Activated CD8-positive, alpha-beta memory T cell treated with anti-CD3 and anti-CD28 coated beads, Interleukin-2, amount 10 ng/mL, durations not matched to agents 7 days and 5 days (primary cell): ENCODE measurements around the gene NFIC. TPM values are rescaled to one million over a fixed set of nuclear protein-coding genes. Genes with fewer than 3 reads are reported as not detected.
"Not testable (repeated sequence)": the region's sequence is repeated elsewhere in the genome, so short reads cannot be mapped to it uniquely, and the experiment has no call there.

Experiments used
- ATAC-seq: fragments of 150-1000 bp; cut with Tn5 transposase; one replicate; pipeline ENCODE4 v1.10.0; 2021; ENCODE audit warnings: moderate library complexity
- CTCF ChIA-PET: fragments of 350-600 bp; sonication (Branson Sonifier 250); formaldehyde crosslinking; loops from one replicate; lab custom pipeline; 2021; ENCODE audit warnings: antibody characterized with exemption; lab: Charles Lee
- DNase-seq: peaks from one replicate; pipeline ENCODE4 v3.0.0-alpha.2; 2020
- H3K27ac Mint-ChIP-seq: one replicate; pipeline ENCODE4 v1.8.0; 2021; ENCODE audit warnings: mild to moderate bottlenecking, mixed read lengths
- H3K27me3 Mint-ChIP-seq: one replicate; pipeline ENCODE4 v1.8.0; 2021; ENCODE audit warnings: mixed read lengths
- H3K36me3 Mint-ChIP-seq: one replicate; pipeline ENCODE4 v1.8.0; 2021; ENCODE audit warnings: mild to moderate bottlenecking, mixed read lengths
- H3K4me1 Mint-ChIP-seq: one replicate; pipeline ENCODE4 v1.8.0; 2021; ENCODE audit warnings: mixed read lengths
- H3K4me3 Mint-ChIP-seq: one replicate; pipeline ENCODE4 v1.8.0; 2021; ENCODE audit warnings: mild to moderate bottlenecking, moderate library complexity, mixed read lengths
- H3K9me3 Mint-ChIP-seq: one replicate; pipeline ENCODE4 v1.8.0; 2022; ENCODE audit warnings: low read depth, mixed read lengths
- total RNA-seq, 2 experiments: library from RNA; stranded (reverse); gene quantifications; one replicate each; pipeline ENCODE4 v1.2.3, GENCODE V29; 2021

The NFIC gene
- total RNA-seq, 2 experiments from 2014 or later = 14.0 to 15.1 TPM

DNA sequence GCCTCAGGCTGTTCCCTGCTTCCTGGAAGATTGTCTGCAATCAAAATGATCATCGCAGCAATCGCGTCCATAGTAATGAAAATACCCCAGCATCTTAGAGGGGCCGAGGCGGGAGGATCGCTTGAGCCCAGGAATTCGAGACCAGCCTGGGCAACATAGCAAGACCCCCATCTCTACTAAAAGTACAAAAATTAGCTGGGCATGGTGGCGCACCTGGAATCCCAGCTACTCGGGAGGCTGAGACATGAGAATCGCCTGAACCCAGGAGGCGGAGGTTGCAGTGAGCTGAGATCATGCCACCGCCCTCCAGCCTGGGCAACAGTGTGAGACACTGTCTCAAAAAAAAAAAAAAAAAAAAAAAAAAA, 9.7 kb downstream of the NFIC start:
- not testable (repeated sequence) for H3K4me1 Mint-ChIP-seq, H3K4me3 Mint-ChIP-seq, H3K27ac Mint-ChIP-seq, H3K9me3 Mint-ChIP-seq, H3K27me3 Mint-ChIP-seq, ATAC-seq, H3K36me3 Mint-ChIP-seq, DNase-seq
- CTCF ChIA-PET = interaction anchor here (0.7 kb wide), 1 partner anchor 699 kb away, joined by 3 read pairs; no protein-coding TSS in a partner anchor

DNA sequence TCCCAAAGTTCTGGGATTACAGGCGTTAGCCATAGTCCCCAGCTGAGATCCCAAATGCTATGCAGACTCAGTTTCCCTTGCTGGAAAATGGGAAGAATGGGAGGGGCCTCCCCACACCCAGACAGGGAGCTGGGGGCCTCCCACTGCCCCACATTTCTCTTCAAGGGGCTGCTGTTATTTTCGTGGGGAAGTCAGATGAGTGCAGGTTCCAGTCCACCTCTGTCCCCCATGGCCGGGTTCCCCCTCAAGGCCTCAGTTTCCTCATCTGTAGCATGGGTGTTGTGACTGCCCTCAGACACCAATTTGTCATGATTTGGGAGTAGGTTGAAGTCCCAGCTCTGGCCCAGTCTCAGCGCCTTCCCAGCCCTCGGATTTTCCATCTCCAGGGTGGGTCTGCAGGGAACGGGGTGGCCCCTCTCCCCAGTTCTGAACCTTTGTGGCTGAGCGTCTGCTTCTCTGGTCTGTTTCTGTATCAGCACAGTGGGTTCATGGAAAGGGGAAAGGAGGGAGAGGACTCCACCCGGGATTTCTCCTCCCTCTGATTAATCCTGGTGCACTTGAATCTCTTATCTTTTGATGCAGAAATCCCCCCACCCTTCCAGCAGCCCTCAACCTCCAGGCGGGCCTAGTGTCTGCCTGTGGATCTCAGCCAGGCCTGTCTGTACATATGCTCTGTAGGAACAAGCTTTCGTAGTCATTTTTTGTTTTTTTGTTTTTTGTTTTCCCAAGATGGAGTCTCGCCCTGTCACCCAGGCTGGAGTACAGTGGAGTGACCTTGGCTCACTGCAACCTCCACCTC, 12.2 kb downstream of the NFIC start:
- Mint-ChIP-seq H3K36me3 (no peaks in the 10 kb centered on the region), H3K27me3 (no peaks in the 10 kb centered on the region), H3K27ac (no peak overlapping the region), H3K4me3 (no peak overlapping the region), H3K4me1 (no peaks in the 10 kb centered on the region), H3K9me3 (no peaks in the 10 kb centered on the region)
- DNase-seq (no peak), ATAC-seq (no peak)
- CTCF ChIA-PET = no interaction called here

DNA sequence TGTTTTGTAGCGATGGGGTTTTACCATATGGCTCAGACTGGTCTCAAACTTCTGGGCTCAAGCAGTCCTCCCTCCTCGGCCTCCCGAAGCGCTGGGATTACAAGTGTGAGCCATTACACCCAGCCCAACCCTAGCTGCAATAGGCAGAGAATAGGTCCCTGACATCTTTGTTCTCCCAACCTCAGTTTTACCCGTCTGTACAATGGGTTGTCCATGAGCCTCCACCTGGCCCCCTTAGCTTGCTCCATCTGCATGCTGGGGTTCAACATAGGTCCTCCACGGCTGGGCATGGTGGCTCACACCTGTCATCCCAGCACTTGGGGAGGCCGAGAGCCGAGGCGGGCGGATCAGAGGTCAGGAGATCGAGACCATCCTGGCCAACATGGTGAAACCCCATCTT, 14.4 kb downstream of the NFIC start:
- ATAC-seq (no peak), DNase-seq (no peak)
- H3K27ac Mint-ChIP-seq = no peak overlapping the region
- no peaks in the 10 kb centered on the region for H3K4me1 Mint-ChIP-seq
- CTCF ChIA-PET = interaction anchor here (0.7 to 0.9 kb wide), 2 partner anchors 49 to 1429 kb away, joined by 3 to 8 read pairs; no protein-coding TSS in a partner anchor
- H3K9me3 Mint-ChIP-seq = no peaks in the 10 kb centered on the region
- H3K36me3 Mint-ChIP-seq = no peaks in the 10 kb centered on the region
- no peak overlapping the region for H3K4me3 Mint-ChIP-seq
- H3K27me3 Mint-ChIP-seq = no peaks in the 10 kb centered on the region

DNA sequence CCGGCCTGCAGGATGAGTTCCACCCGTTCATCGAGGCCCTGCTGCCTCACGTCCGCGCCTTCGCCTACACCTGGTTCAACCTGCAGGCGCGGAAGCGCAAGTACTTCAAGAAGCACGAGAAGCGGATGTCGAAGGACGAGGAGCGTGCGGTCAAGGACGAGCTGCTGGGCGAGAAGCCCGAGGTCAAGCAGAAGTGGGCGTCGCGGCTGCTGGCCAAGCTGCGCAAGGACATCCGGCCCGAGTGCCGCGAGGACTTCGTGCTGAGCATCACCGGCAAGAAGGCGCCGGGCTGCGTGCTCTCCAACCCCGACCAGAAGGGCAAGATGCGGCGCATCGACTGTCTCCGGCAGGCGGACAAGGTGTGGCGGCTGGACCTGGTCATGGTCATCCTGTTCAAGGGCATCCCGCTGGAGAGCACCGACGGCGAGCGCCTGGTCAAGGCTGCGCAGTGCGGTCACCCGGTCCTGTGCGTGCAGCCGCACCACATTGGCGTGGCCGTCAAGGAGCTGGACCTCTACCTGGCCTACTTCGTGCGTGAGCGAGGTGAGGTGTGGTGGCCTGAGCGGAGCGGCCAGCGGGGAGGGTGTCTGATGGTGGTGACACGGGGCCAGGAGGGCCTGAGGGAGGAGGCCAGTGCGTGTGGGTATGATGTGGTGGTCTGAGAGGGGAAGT, 15.5 kb downstream of the NFIC start:
- no peaks in the 10 kb centered on the region for H3K9me3 Mint-ChIP-seq
- no peak for ATAC-seq
- DNase-seq = no peak
- H3K27me3 Mint-ChIP-seq = no peaks in the 10 kb centered on the region
- CTCF ChIA-PET = no interaction called here
- no peak overlapping the region for H3K27ac Mint-ChIP-seq
- H3K4me3 Mint-ChIP-seq = no peak overlapping the region
- no peaks in the 10 kb centered on the region for H3K36me3 Mint-ChIP-seq
- H3K4me1 Mint-ChIP-seq = no peaks in the 10 kb centered on the region

DNA sequence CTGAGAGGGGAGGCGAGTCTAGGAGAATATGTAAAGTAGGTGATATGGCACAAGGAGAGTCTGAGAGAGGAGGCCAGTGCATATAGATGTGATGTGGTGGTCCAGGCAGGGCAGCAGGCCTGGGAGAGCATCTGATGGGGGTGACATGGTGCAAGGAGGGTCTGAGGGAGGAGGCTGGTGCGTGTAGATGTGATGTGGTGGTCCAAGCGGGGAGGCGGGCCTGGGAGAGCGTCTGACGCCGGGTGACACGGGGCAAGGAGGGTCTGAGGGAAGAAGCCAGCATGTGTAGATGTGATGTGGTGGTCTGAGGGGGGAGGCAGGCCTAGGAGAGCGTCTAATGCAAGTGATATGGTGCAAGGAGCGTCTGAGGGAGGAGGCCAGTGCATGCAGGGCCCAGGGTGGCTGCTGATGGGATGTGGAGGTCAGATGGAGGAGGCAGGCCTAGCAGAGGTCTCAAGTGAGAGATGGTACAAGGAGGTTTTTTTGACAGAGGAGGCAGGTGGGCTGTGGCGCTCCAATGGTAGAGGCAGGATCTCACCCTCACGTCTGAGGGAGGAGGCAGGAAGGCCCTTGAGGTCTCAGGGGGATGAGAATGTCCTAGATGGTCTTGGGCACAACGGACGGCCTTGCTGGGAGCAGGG, 16.2 kb downstream of the NFIC start:
- ATAC-seq (no peak), DNase-seq (no peak)
- H3K4me3 Mint-ChIP-seq = no peak overlapping the region
- H3K4me1 Mint-ChIP-seq = no peaks in the 10 kb centered on the region
- H3K27me3 Mint-ChIP-seq = no peaks in the 10 kb centered on the region
- H3K36me3 Mint-ChIP-seq = no peaks in the 10 kb centered on the region
- no peak overlapping the region for H3K27ac Mint-ChIP-seq
- H3K9me3 Mint-ChIP-seq = no peaks in the 10 kb centered on the region
- CTCF ChIA-PET = interaction anchor here (1.7 kb wide), 1 partner anchor 47 kb away, joined by 4 read pairs; no protein-coding TSS in a partner anchor

DNA sequence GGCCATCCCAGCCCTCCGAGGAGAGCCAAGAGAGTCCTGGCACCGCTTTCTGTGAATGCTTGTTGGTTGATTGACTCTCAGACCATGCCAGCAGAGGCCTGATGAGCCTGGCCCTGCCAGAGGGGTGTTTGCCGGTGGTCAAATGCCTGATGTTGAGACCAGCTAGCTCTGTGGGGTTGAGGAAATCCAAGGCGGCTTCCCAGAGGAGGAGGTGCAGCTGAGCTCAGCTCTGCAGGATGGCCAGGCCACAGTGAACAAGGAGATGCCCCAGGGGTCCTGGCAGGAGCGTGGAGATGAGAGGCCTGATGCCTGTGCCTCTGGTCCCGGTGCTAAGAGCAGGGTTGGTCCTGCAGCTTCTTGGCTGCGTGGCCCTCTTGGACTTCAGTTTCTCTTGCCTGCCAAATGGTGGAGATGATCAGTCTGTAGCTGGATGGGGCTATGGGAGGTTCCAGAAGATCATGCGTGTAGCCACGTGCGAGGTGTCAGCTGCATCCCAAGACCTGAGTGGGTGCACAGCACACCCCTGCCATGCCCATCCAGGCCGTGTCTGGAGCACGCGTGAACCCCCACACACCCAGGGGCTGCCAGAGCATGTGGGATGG, 16.8 kb downstream of the NFIC start:
- H3K9me3 Mint-ChIP-seq = no peaks in the 10 kb centered on the region
- no peak for DNase-seq
- peaks cover 1% of the 10 kb centered on the region for H3K4me1 Mint-ChIP-seq
- ATAC-seq = no peak
- no peak overlapping the region for H3K4me3 Mint-ChIP-seq
- H3K27ac Mint-ChIP-seq = no peak overlapping the region
- CTCF ChIA-PET = interaction anchor here (1.7 kb wide), 1 partner anchor 46 kb away, joined by 4 read pairs; no protein-coding TSS in a partner anchor
- no peaks in the 10 kb centered on the region for H3K27me3 Mint-ChIP-seq
- no peaks in the 10 kb centered on the region for H3K36me3 Mint-ChIP-seq

DNA sequence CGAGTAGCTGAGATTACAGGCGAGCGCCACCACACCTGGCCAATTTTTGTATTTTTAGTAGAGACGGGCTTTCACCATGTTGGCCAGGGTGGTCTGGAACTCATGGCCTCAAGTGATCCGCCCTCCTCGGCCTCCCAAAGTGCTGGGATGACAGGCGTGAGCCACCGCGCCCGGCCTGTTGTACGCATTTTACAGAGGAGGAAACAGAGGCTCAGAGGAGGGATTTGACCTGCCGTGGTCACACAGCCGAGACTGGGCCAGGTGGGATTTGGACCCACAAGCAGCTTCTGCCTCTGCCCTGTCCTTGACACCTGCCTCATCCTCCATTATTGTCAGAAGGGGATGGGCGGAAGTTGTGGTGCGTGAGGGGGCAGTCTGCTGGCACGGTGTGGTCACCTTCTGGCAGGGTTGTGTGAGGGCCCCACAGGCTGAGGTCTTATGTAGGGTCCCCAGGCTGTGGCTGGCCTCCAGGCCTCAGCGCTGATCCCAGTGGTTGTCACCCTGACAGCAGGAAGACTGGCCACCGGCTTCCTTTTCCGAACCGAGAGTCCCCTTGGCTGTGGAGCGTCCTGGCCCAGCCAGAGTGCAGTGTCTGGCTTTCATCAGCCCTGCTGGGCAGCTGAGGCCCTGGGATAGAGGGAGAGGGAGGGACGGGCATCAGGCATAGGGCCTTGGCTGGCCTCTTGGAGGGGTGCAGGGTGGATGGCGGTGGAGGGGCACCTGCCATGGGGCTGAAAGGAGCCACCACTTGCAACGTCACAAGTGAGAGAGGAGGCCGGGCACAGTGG, 20.3 kb downstream of the NFIC start:
- Mint-ChIP-seq H3K4me3 (no peak overlapping the region), H3K9me3 (no peaks in the 10 kb centered on the region), H3K36me3 (no peaks in the 10 kb centered on the region), H3K27me3 (no peaks in the 10 kb centered on the region), H3K4me1 (peaks cover 7% of the 10 kb centered on the region), H3K27ac (no peak overlapping the region)
- DNase-seq (no peak), ATAC-seq (no peak)
- CTCF ChIA-PET = interaction anchor here (0.8 kb wide), 1 partner anchor 36 kb away, joined by 3 read pairs; no protein-coding TSS in a partner anchor

DNA sequence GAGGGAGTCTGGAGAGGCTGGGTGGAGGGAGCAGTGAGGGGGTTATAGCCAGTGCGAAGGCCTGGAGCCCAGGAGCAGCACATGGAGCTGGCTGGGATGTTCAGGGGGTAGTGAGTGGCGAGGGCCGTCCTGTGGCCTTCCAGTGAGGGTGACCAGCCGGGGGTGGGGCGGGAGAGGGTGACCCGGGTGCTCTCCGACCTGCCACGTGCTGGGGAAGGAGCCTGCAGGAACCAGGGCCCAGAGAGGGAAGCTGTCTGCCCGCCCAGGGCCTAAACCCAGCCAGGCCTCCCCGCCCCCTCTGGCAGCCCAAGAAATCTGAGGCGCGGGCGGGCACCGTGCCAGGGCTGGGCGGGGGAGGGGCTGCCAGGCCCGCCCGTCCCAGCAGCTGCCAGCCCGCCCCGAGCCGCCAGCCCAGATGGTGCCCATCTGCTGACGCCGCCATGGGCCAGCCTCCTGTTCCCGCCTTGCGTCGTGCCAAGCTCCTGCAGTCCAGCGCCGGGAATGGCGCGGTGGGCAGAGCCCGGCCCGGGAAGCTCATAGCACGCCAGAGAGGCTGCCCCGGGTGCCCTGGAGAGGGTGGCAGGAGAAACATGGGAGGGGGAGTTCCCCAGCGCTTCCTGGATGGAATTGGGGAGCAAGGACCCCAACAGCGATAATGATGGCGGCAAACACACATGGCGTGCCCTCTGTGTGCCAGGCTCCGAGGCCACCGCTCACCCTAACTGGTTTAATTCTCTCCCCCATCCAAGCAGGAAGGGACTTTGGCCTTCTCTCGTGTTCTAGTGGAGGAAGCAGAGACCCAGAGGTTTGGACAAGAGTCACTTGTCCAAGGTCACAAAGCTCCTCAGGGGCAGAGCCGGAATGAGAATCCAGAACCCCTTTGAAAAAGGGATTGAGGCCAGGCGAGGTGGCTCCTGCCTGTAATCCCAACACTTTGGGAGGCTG, 21.5 kb downstream of the NFIC start:
- ATAC-seq = no peak
- no peak overlapping the region for H3K4me3 Mint-ChIP-seq
- H3K9me3 Mint-ChIP-seq = no peaks in the 10 kb centered on the region
- no peak for DNase-seq
- no peaks in the 10 kb centered on the region for H3K27me3 Mint-ChIP-seq
- H3K4me1 Mint-ChIP-seq = peaks cover 7% of the 10 kb centered on the region
- no peak overlapping the region for H3K27ac Mint-ChIP-seq
- CTCF ChIA-PET = no interaction called here
- H3K36me3 Mint-ChIP-seq = no peaks in the 10 kb centered on the region

DNA sequence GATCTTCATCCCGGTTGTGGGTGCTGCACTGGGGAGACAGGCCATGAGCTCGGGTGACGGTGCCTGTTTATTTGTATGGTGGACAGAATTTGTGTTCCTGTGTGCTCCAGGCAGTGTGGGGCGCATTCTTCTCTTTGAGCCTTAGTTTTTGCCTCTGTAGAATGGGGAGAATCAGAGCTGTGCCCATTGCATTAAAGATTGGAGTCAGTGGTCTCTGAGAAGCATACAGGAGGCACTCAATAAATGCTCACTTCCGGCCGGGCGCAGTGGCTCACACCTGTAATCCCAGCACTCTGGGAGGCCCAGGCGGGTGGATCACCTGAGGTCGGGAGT, 23.0 kb downstream of the NFIC start:
- ATAC-seq (no peak), DNase-seq (no peak)
- Mint-ChIP-seq H3K4me3 (no peak overlapping the region), H3K4me1 (peaks cover 7% of the 10 kb centered on the region), H3K9me3 (no peaks in the 10 kb centered on the region), H3K36me3 (no peaks in the 10 kb centered on the region), H3K27ac (no peak overlapping the region), H3K27me3 (no peaks in the 10 kb centered on the region)
- CTCF ChIA-PET = no interaction called here

DNA sequence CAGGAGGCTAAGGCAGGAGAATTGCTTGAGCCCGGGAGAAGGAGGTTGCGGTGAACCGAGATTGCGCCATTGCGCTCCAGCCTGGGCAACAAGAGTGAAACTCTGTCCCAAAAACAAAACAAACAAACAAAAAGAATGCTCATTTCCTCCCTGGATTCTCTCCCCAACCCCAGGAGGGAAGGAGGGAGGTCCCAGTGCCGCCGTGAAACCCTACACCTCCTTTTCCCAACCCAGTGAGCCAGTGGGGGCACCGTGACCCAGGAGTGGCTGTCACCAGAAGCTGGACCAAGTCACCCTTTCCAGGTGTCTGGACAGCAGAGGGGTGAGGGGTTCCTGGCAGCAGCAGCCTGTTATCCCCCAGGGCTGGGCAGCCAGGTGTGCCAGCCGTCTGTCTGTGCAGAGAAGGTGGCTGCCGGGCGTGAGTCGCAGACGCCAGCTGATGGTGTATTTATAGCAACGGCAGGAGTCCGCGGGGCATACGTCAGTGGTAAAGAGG, 23.5 kb downstream of the NFIC start:
- Mint-ChIP-seq H3K36me3 (no peaks in the 10 kb centered on the region), H3K4me1 (peaks cover 7% of the 10 kb centered on the region), H3K27ac (no peak overlapping the region), H3K27me3 (no peaks in the 10 kb centered on the region), H3K9me3 (no peaks in the 10 kb centered on the region), H3K4me3 (no peak overlapping the region)
- DNase-seq (no peak), ATAC-seq (no peak)
- CTCF ChIA-PET = no interaction called here

DNA sequence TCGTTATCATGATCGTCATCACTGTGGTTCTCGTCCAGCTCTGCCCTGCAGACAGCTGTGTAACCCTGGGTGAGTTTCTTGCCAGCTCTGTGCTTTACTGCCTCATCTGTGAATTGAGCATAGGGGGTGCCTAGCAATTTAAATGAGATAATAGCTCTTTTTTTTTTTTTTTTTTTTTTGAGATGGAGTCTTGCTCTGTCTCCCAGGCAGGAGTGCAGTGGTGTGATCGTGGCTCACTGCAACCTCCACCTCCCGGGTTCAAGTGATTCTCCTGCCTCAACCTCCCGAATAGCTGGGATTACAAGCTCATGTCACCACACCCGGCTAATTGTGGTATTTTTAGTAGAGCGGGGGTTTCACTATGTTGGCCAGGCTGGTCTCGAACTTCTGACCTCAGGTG, 25.5 kb downstream of the NFIC start:
- H3K4me3 Mint-ChIP-seq, DNase-seq, H3K27me3 Mint-ChIP-seq, H3K27ac Mint-ChIP-seq, H3K9me3 Mint-ChIP-seq, H3K36me3 Mint-ChIP-seq, H3K4me1 Mint-ChIP-seq, ATAC-seq: not testable (repeated sequence)
- CTCF ChIA-PET = interaction anchor here (1.1 kb wide), 1 partner anchor 20 kb away, joined by 3 read pairs; no protein-coding TSS in a partner anchor

DNA sequence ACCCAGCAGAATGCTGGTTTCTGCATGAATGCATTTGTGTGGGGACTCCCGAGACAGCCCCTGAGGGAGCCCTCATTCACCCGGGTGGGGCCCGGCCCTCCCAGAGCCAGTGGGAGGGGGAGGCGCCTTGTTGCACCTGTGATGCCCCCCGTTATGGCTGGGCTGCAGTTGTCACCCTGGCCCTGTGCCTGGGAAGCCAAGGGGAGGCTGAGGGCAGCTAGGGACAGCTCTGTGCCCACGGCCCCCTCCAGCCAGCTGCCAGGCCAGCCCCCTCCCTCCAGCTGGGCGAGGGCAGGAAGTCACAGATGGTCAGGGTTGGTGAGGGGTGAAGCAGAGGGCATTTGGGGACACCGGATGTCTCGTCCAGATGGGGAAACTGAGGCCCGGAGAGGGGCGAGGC, 26.1 kb downstream of the NFIC start:
- H3K27me3 Mint-ChIP-seq = no peaks in the 10 kb centered on the region
- peaks cover 7% of the 10 kb centered on the region for H3K4me1 Mint-ChIP-seq
- H3K27ac Mint-ChIP-seq = no peak overlapping the region
- ATAC-seq (no peak), DNase-seq (no peak)
- H3K4me3 Mint-ChIP-seq = no peak overlapping the region
- no peaks in the 10 kb centered on the region for H3K9me3 Mint-ChIP-seq
- no peaks in the 10 kb centered on the region for H3K36me3 Mint-ChIP-seq
- CTCF ChIA-PET = interaction anchor here (1.1 kb wide), 1 partner anchor 19 kb away, joined by 3 read pairs; no protein-coding TSS in a partner anchor
